NOMO-1 treated with dmso at 0.1 percent for 144 hours (cell line): ENCODE measurements around the gene LEFTY1.
"Not testable (repeated sequence)": the region's sequence is repeated elsewhere in the genome, so short reads cannot be mapped to it uniquely, and the experiment has no call there.

Experiments
- DNase-seq: peaks from one replicate; lab custom pipeline; 2025; ENCODE audit not compliant: unreplicated experiment; lab: John Stamatoyannopoulos, UW

LEFTY1 gene

DNA sequence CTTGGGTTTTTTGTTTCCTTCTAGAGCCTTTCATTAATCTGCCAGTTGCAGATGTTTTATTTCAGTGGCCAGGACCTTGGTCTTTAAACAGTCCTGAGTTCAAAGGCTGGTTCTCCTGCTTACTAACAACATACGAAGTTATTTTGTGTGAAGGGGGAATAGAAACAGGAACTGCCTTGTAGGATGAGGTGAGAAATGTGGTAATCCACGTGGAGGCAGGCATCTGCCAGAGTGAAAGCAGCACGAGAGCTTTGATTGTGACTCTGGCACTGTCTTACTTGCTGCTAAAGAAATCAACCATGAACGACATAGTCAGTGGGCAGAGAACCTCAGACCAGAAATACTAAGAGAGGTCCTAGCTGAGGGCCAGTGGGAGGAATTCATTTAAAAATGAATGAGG lies 37.1 kb downstream of the LEFTY1 start:
- DNase-seq: peak; percentile 59

GRCh38 chr1:225850370-225850769 lies 38.6 kb downstream of the LEFTY1 start:
- no peak for DNase-seq

GRCh38 chr1:225849925-225850324 lies 39.0 kb downstream of the LEFTY1 start:
- no peak for DNase-seq

DNA sequence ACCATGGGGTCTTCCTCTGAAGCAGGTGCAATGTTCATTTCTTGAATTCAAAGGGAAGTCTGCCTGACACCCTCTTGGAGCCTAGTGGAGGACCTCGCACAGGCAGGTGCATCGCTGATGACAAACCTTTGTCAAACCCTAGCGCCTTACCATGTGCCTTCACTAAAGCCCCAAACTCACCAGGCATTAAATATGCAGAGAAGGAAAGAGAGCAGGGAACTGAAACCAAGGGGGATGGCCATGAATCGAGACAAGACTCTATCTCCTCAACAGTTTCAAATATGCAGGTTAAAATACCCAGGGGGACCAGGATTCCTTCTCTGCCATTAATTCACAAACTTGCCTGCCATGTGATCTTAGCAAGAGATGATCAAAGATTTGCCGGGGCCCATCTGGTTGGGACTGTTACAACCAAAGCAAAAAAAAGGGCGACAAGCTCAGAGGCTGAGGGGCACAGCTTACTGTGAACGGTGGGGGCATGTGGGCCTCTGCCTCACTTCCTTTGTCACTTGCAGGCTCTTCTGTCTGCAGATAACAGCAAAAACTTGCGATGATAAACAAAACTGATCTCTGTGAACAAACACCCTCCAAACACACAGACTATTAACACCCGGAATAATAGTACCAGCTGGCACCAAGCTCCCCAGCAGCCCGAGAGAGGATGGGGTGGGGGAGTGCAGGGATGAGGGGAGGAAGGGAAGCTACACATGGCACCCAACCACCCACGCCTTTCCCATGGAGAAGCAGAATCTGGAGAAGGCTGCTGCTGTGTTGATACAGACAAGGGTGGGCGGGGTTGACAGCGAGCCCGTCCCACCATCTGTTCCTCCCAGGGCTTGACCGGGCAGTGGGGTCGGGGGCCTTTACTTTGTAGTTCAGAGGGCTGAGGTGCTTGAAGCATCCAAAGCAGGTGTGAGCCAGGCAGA lies 40.7 kb downstream of the LEFTY1 start:
- peak; percentile 17 for DNase-seq

GRCh38 chr1:225847610-225848009 lies 41.3 kb downstream of the LEFTY1 start:
- DNase-seq: no peak

DNA sequence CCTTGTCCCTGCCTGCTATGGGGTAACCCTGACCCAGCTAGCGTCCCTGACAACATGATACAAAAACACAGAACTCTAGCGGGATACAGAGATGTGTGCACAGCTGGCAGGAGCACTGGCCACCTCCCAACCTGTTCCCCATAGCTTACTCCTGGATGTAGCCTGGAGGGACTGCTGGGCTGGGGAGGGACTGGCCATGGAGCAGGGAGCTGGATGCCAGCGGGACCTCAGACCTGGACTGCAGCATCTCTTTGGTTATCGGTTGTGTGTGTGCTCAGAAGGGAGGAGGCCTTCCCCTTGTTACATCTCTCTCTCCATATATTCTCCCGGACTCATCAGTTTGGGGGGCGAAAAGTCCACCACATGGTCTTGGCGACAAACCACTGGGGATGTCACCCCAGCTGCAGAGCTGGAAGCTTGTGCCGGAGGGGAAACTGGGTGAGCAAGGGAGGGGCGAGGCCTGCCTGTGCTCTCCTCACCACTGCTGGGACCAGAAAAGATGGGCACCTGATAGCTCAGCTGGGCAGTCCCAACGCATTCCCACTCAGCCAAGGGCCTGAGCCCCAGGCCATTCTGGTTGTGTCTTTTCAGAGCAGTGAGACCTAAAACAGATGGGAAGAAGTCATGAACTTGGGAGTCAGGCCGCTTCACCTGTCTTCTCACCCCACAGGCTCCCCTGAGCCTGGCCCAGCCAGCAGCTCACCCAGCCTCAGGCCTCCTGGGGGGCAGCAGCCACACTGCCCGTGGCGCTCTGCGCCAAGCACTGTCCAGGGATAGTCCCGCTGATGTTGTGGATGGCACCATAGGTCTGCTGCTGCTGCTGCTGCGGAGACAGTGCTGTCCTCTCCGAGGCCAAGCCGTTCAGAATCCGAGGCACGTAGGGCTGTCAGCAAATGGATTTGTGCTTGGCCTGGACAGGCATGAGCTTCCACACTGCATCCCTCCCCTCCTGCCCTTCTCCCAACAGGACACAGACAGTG lies 42.3 kb downstream of the LEFTY1 start:
- DNase-seq: no peak

GRCh38 chr1:225845571-225846259 lies 43.2 kb downstream of the LEFTY1 start:
- DNase-seq: no peak

DNA sequence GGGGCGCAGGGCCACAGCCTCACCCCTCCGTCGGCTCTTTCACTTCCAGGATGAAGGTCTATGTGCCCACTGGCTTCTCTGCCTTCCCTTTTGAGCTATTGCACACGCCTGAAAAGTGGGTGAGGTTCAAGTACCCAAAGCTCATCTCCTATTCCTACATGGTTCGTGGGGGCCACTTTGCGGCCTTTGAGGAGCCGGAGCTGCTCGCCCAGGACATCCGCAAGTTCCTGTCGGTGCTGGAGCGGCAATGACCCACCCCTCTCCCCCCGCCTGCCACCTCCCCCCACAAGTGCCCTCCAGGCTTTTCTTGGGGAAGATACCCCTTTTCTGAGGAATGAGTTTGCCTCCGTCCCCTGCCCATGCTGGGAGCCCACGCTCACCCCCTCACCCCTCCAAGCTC lies 43.8 kb downstream of the LEFTY1 start:
- no peak for DNase-seq

- no peak for DNase-seq
Measured at GRCh38 chr1:225844236-225845061, 44.5 kb downstream of the LEFTY1 start.

DNA sequence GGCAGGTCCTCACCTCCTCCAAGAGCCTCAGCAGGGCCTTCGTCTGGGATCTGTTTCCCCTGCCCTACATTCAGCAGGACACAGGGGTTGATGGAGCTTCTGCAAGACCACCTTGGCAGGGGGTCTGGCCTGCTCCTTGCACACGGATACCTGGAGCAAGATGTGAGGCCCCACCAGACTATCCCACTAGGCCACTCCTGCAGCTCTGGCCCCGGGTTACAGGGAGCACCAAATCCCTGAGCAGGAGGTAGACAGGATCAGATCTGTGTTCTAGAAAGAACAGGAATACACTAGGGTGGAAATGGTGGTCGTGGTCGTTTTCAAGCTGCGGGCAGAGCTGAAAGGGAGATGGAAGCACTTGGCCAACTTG lies 45.5 kb downstream of the LEFTY1 start:
- no peak for DNase-seq

GRCh38 chr1:225842788-225843425 lies 46.0 kb downstream of the LEFTY1 start:
- no peak for DNase-seq

DNA sequence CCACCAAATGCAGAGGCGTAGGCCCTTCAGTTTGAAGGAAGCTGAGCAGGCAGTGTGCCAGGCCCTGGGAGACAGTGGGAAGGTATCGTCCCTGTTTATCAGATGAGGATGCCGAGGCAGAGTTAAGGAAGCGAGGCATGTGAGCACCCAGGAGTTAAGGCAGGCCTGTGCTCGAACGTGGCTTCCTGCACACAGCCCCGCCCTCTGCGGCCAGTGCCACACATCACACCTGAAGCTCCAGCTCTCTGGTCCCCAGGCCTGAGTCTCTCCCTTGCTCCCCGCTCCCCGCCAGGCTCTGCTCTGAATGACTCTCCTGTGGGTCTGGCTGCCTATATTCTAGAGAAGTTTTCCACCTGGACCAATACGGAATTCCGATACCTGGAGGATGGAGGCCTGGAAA lies 46.9 kb downstream of the LEFTY1 start:
- DNase-seq: no peak

DNA sequence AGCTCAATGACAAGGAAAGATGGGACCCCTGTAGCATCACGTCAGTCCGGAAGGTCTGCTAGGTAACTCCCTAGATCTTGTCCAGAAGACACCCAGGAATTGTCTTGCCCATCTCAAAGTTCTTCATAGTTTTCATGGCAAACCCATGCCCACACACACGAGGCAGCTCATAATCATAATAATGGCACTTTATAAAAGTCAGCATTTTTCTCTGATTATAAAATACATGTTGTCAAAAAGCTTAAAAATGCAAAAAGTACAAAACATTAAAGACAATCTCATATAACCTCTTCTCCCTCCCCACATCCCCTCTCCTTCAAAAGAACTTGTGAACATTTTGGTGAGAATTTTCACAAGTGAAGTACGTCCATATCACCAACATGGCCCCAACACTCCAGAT lies 48.2 kb downstream of the LEFTY1 start:
- no peak for DNase-seq

GRCh38 chr1:225840223-225840610 lies 48.7 kb downstream of the LEFTY1 start:
- DNase-seq: no peak

GRCh38 chr1:225838793-225839192 lies 50.2 kb downstream of the LEFTY1 start:
- DNase-seq: no peak

GRCh38 chr1:225836296-225836695 lies 52.6 kb downstream of the LEFTY1 start:
- DNase-seq: not testable (repeated sequence)
